Fibroblast of the aortic adventitia (primary cell): Measurements from ENCODE around the gene CLEC3A. TPM values are rescaled to one million over a fixed set of nuclear protein-coding genes. Genes with fewer than 3 reads are reported as not detected.

ENCODE experiments used
- DNase-seq: peaks from one replicate; pipeline ENCODE4 v3.0.0-alpha.2; 2010; ENCODE audit warnings: low read depth
- H3K4me3 ChIP-seq: 2 replicates; pipeline ENCODE4 v1.5.1; 2011; ENCODE audit warnings: low read depth, mild to moderate bottlenecking, control low read depth, low read length, moderate library complexity
- CTCF ChIP-seq: IDR thresholded peaks from 2 replicates; pipeline ENCODE4 v1.5.1; 2011; ENCODE audit warnings: mild to moderate bottlenecking, low read length, control low read depth, inconsistent platforms; ENCODE audit not compliant: insufficient read depth
- total RNA-seq: library from RNA; depleted of rRNA; stranded (reverse); fragments of >200 nt; gene quantifications from 2 replicates; pipeline ENCODE4 v1.2.3, GENCODE V29; 2012; ENCODE audit warnings: low replicate concordance

Gene CLEC3A
- total RNA-seq, 1 donor: not detected

GRCh38 chr16:78072275-78072674, 49.9 kb downstream of the CLEC3A start:
- H3K4me3 ChIP-seq: no peak overlapping the region
- TF ChIP-seq CTCF: no peak
- no peak for DNase-seq

GRCh38 chr16:78075800-78076199, 53.5 kb downstream of the CLEC3A start:
- TF ChIP-seq CTCF: no peak
- no peak overlapping the region for H3K4me3 ChIP-seq
- no peak for DNase-seq

GRCh38 chr16:78081341-78081740, 59.0 kb downstream of the CLEC3A start:
- no peak for DNase-seq

More at GRCh38 chr16:78081341-78081740, 59.0 kb downstream of the CLEC3A start:
- no peak for TF ChIP-seq CTCF
- H3K4me3 ChIP-seq: no peak overlapping the region

Other genes with a start within 250 kb of the CLEC3A start
- gene VAT1L, start 234.0 kb upstream of the CLEC3A start, total RNA-seq: 4.6 and 12.2 TPM in 2 replicates
- gene WWOX, start 77.1 kb downstream of the CLEC3A start, total RNA-seq: 24.2 and 92.8 TPM in 2 replicates